Kidney (tissue), 14 donors: ENCODE data around the gene TASL. TPM values are rescaled to one million over a fixed set of nuclear protein-coding genes. Genes with fewer than 3 reads are reported as not detected.
A peak's percentile ranks its signal among the peaks of the same experiment; 100 is the strongest.

Experiments used
- DNase-seq, 5 donors: peaks; one replicate each; pipeline ENCODE4 v3.0.0-alpha.2; 2013 to 2020
- FAIRE-seq: peaks from 2 replicates; lab custom pipeline; 2012; peaks lifted over from hg19 to GRCh38; lab: Jason Lieb, UNC
- H3K27ac ChIP-seq, 2 donors: one replicate each; pipeline ENCODE4 v1.7.0; 2013; ENCODE audit warnings: low read depth in 2 of 2, low read length in 2 of 2, inconsistent platforms in 1 of 2
- H3K27me3 ChIP-seq: one replicate; pipeline ENCODE4 v1.7.1; 2013; ENCODE audit warnings: low read length, inconsistent platforms; ENCODE audit not compliant: control insufficient read depth, insufficient read depth
- H3K36me3 ChIP-seq, 3 donors: one replicate each; pipeline versions ENCODE4 v1.7.0 to v1.7.1; 2013; ENCODE audit warnings: low read length in 3 of 3, control low read depth in 1 of 3, inconsistent platforms in 1 of 3; ENCODE audit not compliant: insufficient read depth in 3 of 3, control insufficient read depth in 2 of 3
- H3K4me1 ChIP-seq, 3 donors: one replicate each; pipeline versions ENCODE4 v1.7.0 to v1.7.1; 2013; ENCODE audit warnings: low read length in 3 of 3, inconsistent platforms in 1 of 3, low read depth in 1 of 3; ENCODE audit not compliant: control insufficient read depth in 2 of 3, insufficient read depth in 2 of 3
- H3K4me3 ChIP-seq, 3 donors: one replicate each; pipeline versions ENCODE4 v1.7.0 to v1.8.1; 2013; ENCODE audit warnings: low read length in 3 of 3, control low read depth in 1 of 3, inconsistent platforms in 1 of 3
- H3K9ac ChIP-seq, 3 donors: one replicate each; pipeline versions ENCODE4 v1.7.0 to v1.7.1; 2013; ENCODE audit warnings: low read length in 3 of 3, control low read depth in 1 of 3, inconsistent platforms in 1 of 3
- H3K9me3 ChIP-seq, 3 donors: one replicate each; pipeline versions ENCODE4 v1.7.0 to v1.7.1; 2013; ENCODE audit warnings: low read length in 3 of 3, control low read depth in 1 of 3, inconsistent platforms in 1 of 3; ENCODE audit not compliant: control insufficient read depth in 2 of 3, insufficient read depth in 1 of 3
- intact Hi-C: fragments of 100-400 bp; cut with DNase I; formaldehyde crosslinking; loops from one replicate; pipeline ENCODE4 v1.11.1; 2022
- polyA plus RNA-seq: library from polyadenylated mRNA; stranded (reverse); fragments of 350-450 nt; fragmentation: Illumina TruSeq; extraction: RNeasy Lipid Tissue Mini Kit (QIAGEN cat#74804); gene quantifications from one replicate; pipeline ENCODE4 v1.2.3, GENCODE V29; 2014; ENCODE audit warnings: low read depth, low replicate concordance; ENCODE audit not compliant: insufficient read depth
- total RNA-seq: library from RNA; stranded (reverse); fragmentation: NEBNext Ultra II Directional; extraction: Animal tissue kit (Norgen Biotek cat#: 25700); gene quantifications from one replicate; pipeline ENCODE4 v1.2.1, GENCODE V29; 2021
- TF ChIP-seq, protein P1 (sequence below): IDR thresholded peaks from 3 replicates; pipeline ENCODE4 v1.5.1; 2012; ENCODE audit warnings: mild to moderate bottlenecking, moderate library complexity, borderline replicate concordance; ENCODE audit not compliant: insufficient read depth; ENCODE audit errors: extremely low read depth
- donor health status: control.
- donor health status: control.
- donor health status: control.
- donor health status: control.
- donor health status: control.
- donor health status: DM: yes; HTN: yes; CAD: no.
- donor health status: Normal renal cell carcinoma (clear cell type).

TASL gene
- total and polyA plus RNA-seq, 2 donors from 2014 or later: 0.22 to 1.8 TPM

DNA sequence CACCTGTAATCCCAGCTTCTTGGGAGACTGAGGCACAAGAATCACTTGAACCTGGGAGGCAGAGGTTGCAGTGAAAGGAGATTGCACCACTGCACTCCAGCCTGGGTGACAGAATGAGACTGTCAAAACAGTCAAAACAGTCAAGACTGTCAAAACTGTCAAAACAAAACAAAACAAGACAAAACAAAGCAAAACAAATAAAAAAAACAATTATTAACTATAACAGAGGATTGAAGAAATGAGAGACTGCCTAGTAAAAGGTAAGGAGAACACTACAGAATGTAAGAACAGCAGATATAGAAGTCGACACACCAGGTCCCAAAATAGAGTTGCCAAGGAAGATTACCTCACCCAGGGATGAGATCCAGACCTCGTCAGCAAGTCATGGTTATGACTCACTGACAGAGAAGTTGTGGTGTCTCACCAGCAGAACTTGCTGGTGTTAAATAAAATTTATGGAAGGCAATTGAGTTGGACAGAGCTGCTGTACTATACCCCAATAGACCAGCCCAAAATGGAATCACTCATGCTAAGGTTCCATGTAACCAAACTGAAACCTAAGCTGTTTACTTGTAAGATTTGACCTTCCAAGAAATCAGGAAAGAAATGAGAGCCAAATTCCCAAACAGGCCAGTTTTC, 43.5 kb upstream of the TASL start:
- no peaks in the 10 kb centered on the region for H3K4me1 ChIP-seq
- no peaks in the 10 kb centered on the region for H3K36me3 ChIP-seq
- intact Hi-C loops: no loop called here
- no peak for DNase-seq
- H3K9ac ChIP-seq: no peak overlapping the region
- peak; percentile 69 for FAIRE-seq
- no peaks in the 10 kb centered on the region for H3K27me3 ChIP-seq
- TF ChIP-seq, protein P1, sequence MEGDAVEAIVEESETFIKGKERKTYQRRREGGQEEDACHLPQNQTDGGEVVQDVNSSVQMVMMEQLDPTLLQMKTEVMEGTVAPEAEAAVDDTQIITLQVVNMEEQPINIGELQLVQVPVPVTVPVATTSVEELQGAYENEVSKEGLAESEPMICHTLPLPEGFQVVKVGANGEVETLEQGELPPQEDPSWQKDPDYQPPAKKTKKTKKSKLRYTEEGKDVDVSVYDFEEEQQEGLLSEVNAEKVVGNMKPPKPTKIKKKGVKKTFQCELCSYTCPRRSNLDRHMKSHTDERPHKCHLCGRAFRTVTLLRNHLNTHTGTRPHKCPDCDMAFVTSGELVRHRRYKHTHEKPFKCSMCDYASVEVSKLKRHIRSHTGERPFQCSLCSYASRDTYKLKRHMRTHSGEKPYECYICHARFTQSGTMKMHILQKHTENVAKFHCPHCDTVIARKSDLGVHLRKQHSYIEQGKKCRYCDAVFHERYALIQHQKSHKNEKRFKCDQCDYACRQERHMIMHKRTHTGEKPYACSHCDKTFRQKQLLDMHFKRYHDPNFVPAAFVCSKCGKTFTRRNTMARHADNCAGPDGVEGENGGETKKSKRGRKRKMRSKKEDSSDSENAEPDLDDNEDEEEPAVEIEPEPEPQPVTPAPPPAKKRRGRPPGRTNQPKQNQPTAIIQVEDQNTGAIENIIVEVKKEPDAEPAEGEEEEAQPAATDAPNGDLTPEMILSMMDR: no peak
- no peak overlapping the region for H3K4me3 ChIP-seq
- no peak overlapping the region for H3K27ac ChIP-seq
- no peaks in the 10 kb centered on the region for H3K9me3 ChIP-seq

DNA sequence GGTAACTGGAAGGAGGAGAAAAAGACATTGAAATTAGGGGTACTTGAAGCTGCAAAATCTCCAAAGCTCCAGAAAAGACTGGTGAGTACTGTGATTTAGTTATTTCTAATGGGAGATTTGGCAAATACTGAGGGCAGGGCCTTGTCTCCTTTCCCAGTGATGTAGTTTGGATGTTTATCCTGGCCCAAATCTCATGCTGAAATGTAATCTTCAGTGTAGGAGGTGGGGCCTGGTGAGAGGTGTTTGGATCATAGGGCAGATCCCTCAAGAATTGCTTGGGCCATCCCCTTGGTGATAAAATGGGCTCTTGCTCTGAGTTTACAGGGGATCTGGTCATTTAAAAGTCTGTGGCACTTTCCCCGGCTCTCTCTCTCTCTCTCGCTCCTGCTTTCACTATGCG, 42.6 kb upstream of the TASL start:
- no peaks in the 10 kb centered on the region for H3K27me3 ChIP-seq
- no peak overlapping the region for H3K4me3 ChIP-seq
- no peaks in the 10 kb centered on the region for H3K4me1 ChIP-seq
- TF ChIP-seq, protein P1: no peak
- H3K27ac ChIP-seq: no peak overlapping the region
- H3K9ac ChIP-seq: no peak overlapping the region
- H3K36me3 ChIP-seq: no peaks in the 10 kb centered on the region
- no peaks in the 10 kb centered on the region for H3K9me3 ChIP-seq
- DNase-seq (no peak), FAIRE-seq (no peak)
- intact Hi-C loops: no loop called here

DNA sequence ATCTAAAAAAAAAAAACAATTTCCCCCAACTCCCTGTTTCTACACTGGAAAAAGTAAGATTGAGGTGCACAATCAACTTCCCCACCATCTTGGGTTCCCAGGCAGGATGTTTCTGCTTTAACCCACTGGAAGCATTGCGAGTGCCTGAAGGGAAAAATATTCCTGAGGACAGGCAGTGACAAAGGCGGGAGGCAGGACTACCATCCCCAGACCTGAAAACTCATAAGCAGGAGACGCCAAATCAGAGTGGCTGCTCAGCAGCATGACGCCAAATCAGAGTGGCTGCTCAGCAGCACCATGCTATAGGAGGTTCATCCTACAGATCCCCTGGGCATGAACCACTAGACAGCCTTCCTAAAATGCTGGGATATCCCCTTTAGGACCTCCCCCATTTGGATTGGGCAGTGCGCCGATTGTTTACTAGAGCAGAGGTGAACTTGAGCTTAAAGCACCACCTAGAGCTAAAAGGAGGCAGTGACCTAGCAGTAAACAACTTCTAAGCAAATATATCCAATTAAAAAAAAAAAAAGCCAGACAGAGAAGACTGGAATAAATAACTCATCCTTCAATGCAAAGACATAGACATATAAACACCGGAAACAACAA, 40.7 kb upstream of the TASL start:
- Histone ChIP-seq H3K27ac (no peak overlapping the region), H3K27me3 (no peaks in the 10 kb centered on the region), H3K4me3 (no peak overlapping the region), H3K9ac (no peak overlapping the region), H3K9me3 (no peaks in the 10 kb centered on the region), H3K36me3 (no peaks in the 10 kb centered on the region), H3K4me1 (no peaks in the 10 kb centered on the region)
- FAIRE-seq (no peak), DNase-seq (no peak)
- TF ChIP-seq, protein P1: peak; percentile 23
- intact Hi-C loops: no loop called here
